Globus pallidus (tissue), 1 donor: Measurements from ENCODE around the gene OVAAL.

Source experiments
- DNase-seq: peaks from one replicate; pipeline ENCODE4 v3.0.0-alpha.2; 2015; ENCODE audit warnings: low spot score

Gene OVAAL

DNA sequence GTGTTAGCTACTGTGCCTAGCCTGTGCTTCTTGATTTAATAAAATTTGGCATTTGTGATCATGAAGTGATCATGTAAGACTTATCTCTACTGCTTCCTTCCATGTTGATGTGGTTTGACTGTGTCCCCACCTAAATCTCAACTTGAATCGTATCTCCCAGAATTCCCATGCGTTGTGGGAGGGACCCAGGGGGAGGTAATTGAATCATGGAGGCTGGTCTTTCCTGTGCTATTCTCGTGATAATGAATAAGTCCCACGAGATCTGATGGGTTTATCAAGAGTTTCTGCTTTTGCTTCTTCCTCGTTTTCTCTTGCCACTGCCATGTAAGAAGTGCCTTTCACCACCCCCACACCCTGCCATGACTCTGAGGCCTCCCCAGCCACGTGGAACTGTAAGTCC lies at the start of gene OVAAL:
Gene OVAAL, plus strand, starts transcription at position 301 of the 400 bp plus-strand sequence.
- DNase-seq, result no peak

DNA sequence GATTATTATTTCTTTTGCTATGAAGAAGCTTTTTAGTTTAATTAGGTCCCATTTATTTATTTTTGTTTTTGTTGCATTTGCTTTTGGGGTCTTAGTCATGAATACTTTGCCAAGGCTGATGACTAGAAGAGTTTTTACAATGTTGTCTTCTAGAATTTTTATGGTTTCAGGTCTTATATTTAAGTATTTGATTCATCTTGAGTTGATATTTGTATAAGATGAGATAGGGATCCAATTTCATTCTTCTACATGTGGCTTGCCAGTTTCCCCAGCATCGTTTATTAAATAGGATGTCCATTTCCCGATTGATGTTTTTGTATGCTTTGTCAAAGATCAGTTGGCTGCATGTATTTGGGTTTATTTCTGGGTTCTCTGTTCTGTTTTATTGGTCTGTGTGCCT lies 47.9 kb upstream of the OVAAL start:
- no peak for DNase-seq

GRCh38 chr1:180513531-180513930 lies 45.2 kb upstream of the OVAAL start:
- DNase-seq, result no peak

- no peak for DNase-seq
These were observed 43.4 kb upstream of the OVAAL start for GRCh38 chr1:180515364-180515763.

- DNase-seq, result peak; percentile 85
These were observed 42.8 kb upstream of the OVAAL start for GRCh38 chr1:180515857-180516388.

- DNase-seq, result no peak
These were observed 38.9 kb upstream of the OVAAL start for GRCh38 chr1:180519846-180520245.

DNA sequence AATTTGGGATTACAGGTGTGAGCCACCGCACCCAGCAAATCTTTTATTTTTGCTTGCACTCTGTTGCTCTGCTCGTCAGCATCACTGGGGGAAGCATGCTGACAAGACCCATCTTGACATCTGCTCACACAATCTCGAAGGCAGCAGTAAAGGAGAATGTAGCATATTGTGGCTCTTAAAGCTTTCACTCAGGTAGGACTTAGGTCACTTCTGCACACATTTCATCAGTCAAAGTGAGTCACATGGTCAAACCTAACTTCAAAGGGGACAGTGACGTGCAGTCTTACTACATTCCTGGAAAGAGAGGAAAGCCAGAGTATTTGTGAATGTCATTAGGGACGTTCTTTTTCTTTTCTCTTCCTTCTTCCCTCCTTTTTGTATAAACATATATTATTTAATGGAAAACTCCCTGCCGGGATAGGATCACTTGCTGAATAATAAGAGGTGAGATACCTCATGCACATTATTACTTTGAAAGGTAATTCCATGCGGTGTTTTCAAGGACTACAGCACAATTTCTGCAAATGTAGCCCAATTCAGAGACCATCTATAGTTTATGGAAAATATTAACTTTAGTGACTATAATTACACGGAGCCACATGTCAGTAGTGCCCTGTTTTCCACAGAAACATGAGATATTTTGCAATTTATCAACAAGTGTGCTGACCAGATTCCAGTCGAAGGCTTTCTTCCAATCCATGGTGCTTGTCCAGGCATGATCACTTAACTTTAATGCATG lies 37.1 kb upstream of the OVAAL start:
- DNase-seq, result no peak

GRCh38 chr1:180522213-180522515 lies 36.6 kb upstream of the OVAAL start:
- no peak for DNase-seq

- no peak for DNase-seq
These were observed 34.4 kb upstream of the OVAAL start for GRCh38 chr1:180524160-180524914.

DNA sequence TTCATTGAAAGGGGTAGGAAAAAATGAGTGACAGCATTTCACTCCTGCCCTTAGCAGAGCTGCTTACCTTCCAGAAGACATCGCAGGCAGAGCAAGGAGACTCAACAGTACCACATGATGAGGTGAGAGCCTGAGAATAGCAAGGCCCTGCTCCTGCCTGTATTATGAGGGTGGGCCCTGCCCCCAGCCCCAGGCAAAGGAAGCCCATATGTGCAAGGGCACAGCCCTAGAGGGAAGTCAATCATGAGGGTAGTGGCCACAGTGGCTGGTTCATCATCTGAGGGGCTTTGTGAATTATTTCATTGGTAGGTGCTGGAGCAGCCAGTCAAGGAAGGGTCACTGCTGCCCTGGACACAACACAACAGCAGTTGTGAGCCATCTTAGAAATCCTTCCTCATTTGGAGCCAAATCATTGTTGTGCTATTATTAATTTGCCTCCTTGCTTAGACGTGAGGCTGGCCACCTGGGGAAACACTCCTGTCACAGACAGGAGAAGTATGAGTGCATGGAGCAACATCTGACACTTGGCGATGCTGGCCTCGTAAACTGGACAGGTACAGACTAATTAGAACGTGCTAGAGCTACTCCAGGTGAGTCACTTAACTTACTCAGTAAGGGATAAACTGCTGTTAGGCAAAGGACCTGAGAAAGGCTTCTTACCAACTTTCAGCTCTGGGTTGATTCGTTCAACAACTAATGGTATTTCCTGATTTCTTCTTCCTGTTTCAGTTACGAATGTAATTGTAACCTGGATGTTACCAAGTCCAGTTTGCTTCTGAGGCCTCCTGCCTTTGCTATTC lies 33.6 kb upstream of the OVAAL start:
- DNase-seq, result no peak

GRCh38 chr1:180525715-180526039 lies 33.1 kb upstream of the OVAAL start:
- DNase-seq, result no peak

GRCh38 chr1:180527101-180527669 lies 31.6 kb upstream of the OVAAL start:
- DNase-seq, result no peak

- DNase-seq, result no peak
These were observed 29.8 kb upstream of the OVAAL start for GRCh38 chr1:180528868-180529470.

- no peak for DNase-seq
These were observed 28.3 kb upstream of the OVAAL start for GRCh38 chr1:180530501-180530900.

DNA sequence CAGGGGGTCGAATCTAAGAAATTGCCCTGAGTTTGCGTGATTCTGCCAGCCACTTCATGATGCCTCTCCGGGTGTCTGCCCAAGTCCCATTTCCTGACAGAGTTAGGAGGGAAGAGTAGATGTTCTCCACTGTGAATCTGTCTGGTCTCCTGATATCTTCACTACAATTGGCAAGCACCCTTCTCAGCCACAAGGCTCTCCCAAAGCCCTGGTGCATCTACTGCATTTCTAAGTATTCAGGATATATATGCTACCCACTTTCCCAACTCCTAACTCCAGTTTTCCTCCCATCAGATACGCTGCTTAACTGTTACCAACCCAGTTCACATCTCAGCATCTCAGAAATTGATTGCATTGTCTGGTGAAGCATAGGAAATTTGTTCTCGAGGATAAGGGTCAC lies 25.9 kb upstream of the OVAAL start:
- no peak for DNase-seq

DNA sequence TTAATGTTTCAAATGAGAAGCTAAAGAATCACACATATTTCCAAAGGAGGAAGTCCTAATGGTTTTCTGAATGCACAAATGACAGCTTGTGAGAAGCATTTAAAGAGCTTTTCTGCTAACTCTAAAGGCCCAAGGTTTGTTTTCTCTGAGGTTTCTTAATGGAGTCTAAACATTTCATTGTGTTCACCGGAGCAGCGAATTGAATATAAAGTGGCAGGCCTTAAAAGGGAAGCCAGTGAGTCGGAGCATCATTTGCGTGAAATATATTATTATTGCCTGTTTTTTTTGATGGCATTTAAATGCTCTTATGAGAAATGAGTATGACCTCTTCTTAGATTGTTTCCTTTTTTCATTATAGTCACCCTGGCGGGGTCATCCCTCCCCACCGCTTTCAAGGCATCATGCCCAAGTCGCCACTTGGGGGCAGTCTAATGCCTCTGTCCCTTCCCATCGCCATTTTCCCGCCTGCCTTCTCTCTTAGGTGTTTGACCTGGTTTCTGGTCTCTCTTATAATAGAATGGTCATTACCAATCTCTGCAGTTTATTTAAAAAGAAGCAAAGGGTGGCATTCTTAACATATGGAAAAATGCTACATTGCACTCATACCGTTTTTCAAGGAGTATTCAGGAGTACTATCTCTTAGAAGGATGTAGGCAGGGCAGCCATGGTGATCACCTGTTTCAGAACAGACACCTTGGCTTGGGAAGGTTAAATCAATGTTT lies 25.3 kb upstream of the OVAAL start:
- DNase-seq, result peak; percentile 69

DNA sequence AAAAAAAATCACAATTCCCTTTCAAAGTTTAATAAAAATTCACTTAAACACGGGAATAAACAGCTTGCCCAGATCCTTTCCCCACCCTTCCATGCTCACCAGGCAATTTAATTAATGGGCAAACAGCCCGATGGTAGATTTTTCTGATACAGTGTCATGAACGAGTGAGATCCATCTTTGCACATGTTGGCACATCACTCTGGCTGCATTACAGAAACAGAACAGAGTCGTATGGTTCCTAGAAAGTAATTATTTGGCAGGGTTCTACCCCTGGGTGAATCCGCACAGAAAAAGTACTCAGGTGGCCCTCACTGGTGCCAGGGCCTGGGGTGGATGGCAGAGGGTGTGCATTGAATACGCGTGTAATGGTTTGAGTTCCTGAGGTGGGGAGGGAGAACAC lies 24.6 kb upstream of the OVAAL start:
- no peak for DNase-seq

- no peak for DNase-seq
These were observed 23.3 kb upstream of the OVAAL start for GRCh38 chr1:180535418-180535999.

- no peak for DNase-seq
These were observed 21.9 kb upstream of the OVAAL start for GRCh38 chr1:180536821-180537372.

DNA sequence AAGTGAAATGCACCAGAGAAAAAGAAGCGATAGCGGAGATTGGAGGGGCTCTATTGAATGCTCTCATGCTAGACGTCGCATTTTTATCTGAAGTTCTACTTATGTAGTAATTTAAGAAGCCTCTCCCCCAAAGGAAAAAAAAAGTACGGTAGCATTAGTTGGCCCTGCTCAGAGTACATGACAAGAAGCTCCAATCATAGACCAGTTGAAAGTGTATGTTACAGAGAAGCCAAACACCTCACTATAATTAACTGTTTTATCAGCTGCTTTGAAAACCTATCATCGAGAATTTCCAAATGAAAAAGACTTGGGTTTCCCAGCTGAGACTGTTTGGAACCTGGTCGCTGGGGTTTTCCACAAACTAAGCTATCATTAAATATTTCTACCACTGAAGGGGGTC lies 19.6 kb upstream of the OVAAL start:
- DNase-seq, result no peak
